Thyroid gland (tissue), 4 donors: ENCODE measurements around the gene PIGQ.

Experiments used
- CTCF ChIP-seq, 6 experiments: fragments of 200-600 bp in 3 of 6; fragments of 450-650 bp in 3 of 6; sonication (generic) in 3 of 6; IDR thresholded peaks; one replicate each; pipeline ENCODE4 v1.5.1; 2016 to 2019; ENCODE audit warnings: antibody characterized with exemption in 6 of 6, mild to moderate bottlenecking in 2 of 6, inconsistent platforms in 1 of 6, moderate library complexity in 1 of 6
- POLR2A ChIP-seq, 2 donors: fragments of 450-650 bp; IDR thresholded peaks; one replicate each; pipeline ENCODE4 v1.6.1; 2017; ENCODE audit warnings: antibody characterized with exemption in 2 of 2, mild to moderate bottlenecking in 2 of 2, moderate library complexity in 1 of 2

- TF ChIP-seq CTCF (IDR thresholded peaks at IDR 0.05) (no peak), POLR2A (IDR thresholded peaks at IDR 0.05) (no peak)
These were observed 22.9 kb downstream of the PIGQ start for GRCh38 chr16:592518-593306.
